ENCODE results near the gene OSBPL10.

DNA sequence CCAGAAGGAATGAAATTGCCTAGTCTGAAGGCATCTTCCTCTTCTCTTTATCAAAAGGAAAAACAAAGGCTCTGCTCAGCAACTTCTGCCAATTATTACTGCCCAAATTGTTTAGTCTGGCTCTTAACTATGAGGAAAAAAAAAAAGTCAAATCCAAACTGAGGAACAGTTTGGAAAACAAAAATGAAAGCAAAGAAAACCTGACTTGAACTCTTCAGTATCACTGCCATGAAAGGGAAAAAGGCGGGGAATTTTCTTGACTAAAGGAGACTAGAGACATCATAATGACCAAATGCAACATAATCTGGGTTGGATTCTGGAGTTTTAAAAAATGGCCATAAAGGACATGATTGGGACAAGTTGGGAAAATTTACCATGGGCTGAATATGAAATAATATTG lies 292.1 kb downstream of the OSBPL10 start:
- TF ChIP-seq CTCF (IDR thresholded peaks at IDR 0.05): no peak
- no peak for TF ChIP-seq ZFX (IDR thresholded peaks at IDR 0.05; ENCODE audit: borderline replicate concordance)
